A549 (cell line): ENCODE measurements around the gene RASD2. TPM values are rescaled to one million over a fixed set of nuclear protein-coding genes. Genes with fewer than 3 reads are reported as not detected.

Source experiments
- ATAC-seq, 2 experiments: fragments of 200-7000 bp in 1 of 2; fragments of >200 bp in 1 of 2; cut with Nextera tagmentation in 1 of 2; cut with Tn5 transposase in 1 of 2; 3 replicates each; pipeline versions ENCODE4 v1.8.0 to v1.9.1; 2018 to 2020; ENCODE audit warnings: mild to moderate bottlenecking in 1 of 2, moderate library complexity in 1 of 2
- CTCF ChIA-PET: fragments of 300-600 bp; sonication (Branson Sonifier 250); formaldehyde crosslinking; extraction: SDS; loops from one replicate; lab custom pipeline; 2021; ENCODE audit warnings: antibody characterized with exemption, inconsistent platforms; lab: Yijun Ruan, JAX
- POLR2A ChIA-PET: fragments of 350-600 bp; formaldehyde crosslinking; extraction: SDS; loops from one replicate; lab custom pipeline; 2021; ENCODE audit warnings: antibody characterized with exemption, inconsistent platforms; lab: Yijun Ruan, JAX
- DNase-seq, 2 experiments: peaks; one replicate each; pipeline versions ENCODE4 v3.0.0 to v3.0.0-alpha.2; 2011 to 2016; ENCODE audit warnings: low read depth in 1 of 2, low spot score in 1 of 2
- FAIRE-seq: peaks from 2 replicates; lab custom pipeline; 2011; peaks lifted over from hg19 to GRCh38; lab: Jason Lieb, UNC
- H3K27ac ChIP-seq, 2 experiments: fragments of >200 bp; sonication (Bioruptor Twin); formaldehyde crosslinking; 3 replicates each; pipeline ENCODE4 v1.5.1; 2016 to 2017
- H3K4me1 ChIP-seq: fragments of >200 bp; sonication (Bioruptor Twin); formaldehyde crosslinking; 3 replicates; pipeline ENCODE4 v1.6.1; 2016
- H3K4me2 ChIP-seq: fragments of >200 bp; sonication (Bioruptor Twin); formaldehyde crosslinking; 3 replicates; pipeline ENCODE4 v1.6.1; 2016
- H3K4me3 ChIP-seq: fragments of >200 bp; sonication (Bioruptor Twin); formaldehyde crosslinking; 3 replicates; pipeline ENCODE4 v1.5.1; 2016
- H3K9me3 ChIP-seq: fragments of >200 bp; sonication (Bioruptor Twin); formaldehyde crosslinking; 3 replicates; pipeline ENCODE4 v1.6.1; 2016
- CHD2 ChIP-seq: fragments of 150-350 bp; IDR thresholded peaks from 2 replicates; pipeline ENCODE4 v1.6.1; 2014; ENCODE audit warnings: low read length; ENCODE audit not compliant: partially characterized antibody
- E2F6 ChIP-seq: IDR thresholded peaks from 2 replicates; pipeline ENCODE4 v1.6.1; 2012; ENCODE audit warnings: low read depth, borderline replicate concordance
- FOXS1 ChIP-seq: fragments of 250-450 bp; sonication (Bioruptor Pico); IDR thresholded peaks from 2 replicates; pipeline ENCODE4 v1.5.0; 2020; ENCODE audit warnings: mild to moderate bottlenecking, moderate library complexity
- HOXA7 ChIP-seq: fragments of 250-450 bp; sonication (Bioruptor Pico); IDR thresholded peaks from 2 replicates; pipeline ENCODE4 v1.5.0; 2020; ENCODE audit warnings: mild to moderate bottlenecking, moderate library complexity
- HOXB5 ChIP-seq: fragments of 250-450 bp; sonication (Bioruptor Pico); IDR thresholded peaks from 2 replicates; pipeline ENCODE4 v1.5.0; 2020; ENCODE audit warnings: mild to moderate bottlenecking, moderate library complexity
- KDM5A ChIP-seq: fragments of 200-600 bp; sonication (generic); IDR thresholded peaks from 2 replicates; pipeline ENCODE4 v1.6.1; 2016; ENCODE audit warnings: antibody characterized with exemption, mild to moderate bottlenecking
- MAFK ChIP-seq: fragments of 450-650 bp; IDR thresholded peaks from 2 replicates; pipeline ENCODE4 v1.6.1; 2014; ENCODE audit not compliant: partially characterized antibody
- NR3C1 ChIP-seq: fragments of >200 bp; sonication (Bioruptor Twin); formaldehyde crosslinking; IDR thresholded peaks from 3 replicates; pipeline ENCODE4 v1.6.1; 2017
- PBX3 ChIP-seq: IDR thresholded peaks from 2 replicates; pipeline ENCODE4 v1.6.1; 2012
- PHF8 ChIP-seq: fragments of 200-600 bp; sonication (generic); IDR thresholded peaks from 2 replicates; pipeline ENCODE4 v1.6.1; 2016; ENCODE audit warnings: low read depth, mild to moderate bottlenecking, antibody characterized with exemption, moderate library complexity, borderline replicate concordance
- RAD21 ChIP-seq, 2 experiments: fragments of >200 bp in 1 of 2; sonication (Bioruptor Twin) in 1 of 2; formaldehyde crosslinking in 1 of 2; IDR thresholded peaks in 1 of 2; conservative IDR thresholded peaks in 1 of 2; 2 replicates in 1 of 2; 3 replicates in 1 of 2; pipeline ENCODE4 v1.6.1; 2012 to 2018; ENCODE audit warnings: inconsistent platforms in 1 of 2
- RCOR1 ChIP-seq: fragments of 150-350 bp; IDR thresholded peaks from 2 replicates; pipeline ENCODE4 v1.6.1; 2014; ENCODE audit warnings: antibody characterized with exemption, low read length, low read depth
- RFX5 ChIP-seq: fragments of 450-650 bp; IDR thresholded peaks from 2 replicates; pipeline ENCODE4 v1.7.1; 2014; ENCODE audit warnings: antibody characterized with exemption, mild to moderate bottlenecking, moderate library complexity
- RNF2 ChIP-seq: fragments of 200-600 bp; sonication (generic); IDR thresholded peaks from 2 replicates; pipeline ENCODE4 v1.6.1; 2016; ENCODE audit warnings: low read depth, mild to moderate bottlenecking, antibody characterized with exemption, moderate library complexity, borderline replicate concordance
- SMC3 ChIP-seq: fragments of >200 bp; sonication (Bioruptor Twin); formaldehyde crosslinking; IDR thresholded peaks from 3 replicates; pipeline ENCODE4 v1.6.1; 2018; ENCODE audit warnings: inconsistent platforms
- TFCP2L1 ChIP-seq: fragments of 250-450 bp; sonication (Bioruptor Pico); IDR thresholded peaks from 2 replicates; pipeline ENCODE4 v1.5.0; 2021; ENCODE audit warnings: mild to moderate bottlenecking
- ZNF302 ChIP-seq: fragments of 250-450 bp; sonication (Bioruptor Pico); IDR thresholded peaks from 2 replicates; pipeline ENCODE4 v1.9.0; 2021; ENCODE audit warnings: inconsistent platforms, mild to moderate bottlenecking, moderate library complexity
- ZSCAN20 ChIP-seq: fragments of 250-450 bp; sonication (Bioruptor Pico); IDR thresholded peaks from 2 replicates; pipeline ENCODE4 v1.8.0; 2022; ENCODE audit warnings: mild to moderate bottlenecking, moderate library complexity
- WGBS: methylation state at CpG from one replicate; pipeline ENCODE4 v1.1.6; 2017; ENCODE audit errors: missing lambda C conversion rate; 5-methylcytosine and 5-hydroxymethylcytosine counted together
- polyA plus RNA-seq, 4 experiments: library from polyadenylated mRNA; depleted of rRNA in 3 of 4; stranded (reverse); fragments of >200 nt; fragmentation: RNase III in 1 of 4; extraction: RNeasy Plus Mini Kit Qiagen cat#74134 plus additional on column Dnase treatment in 1 of 4; gene quantifications; 2 replicates in 3 of 4; 3 replicates in 1 of 4; pipeline ENCODE4 v1.2.3, GENCODE V29; 2011 to 2017
- TF ChIP-seq, protein P1 (sequence below): fragments of 200-600 bp; sonication (generic); IDR thresholded peaks from 2 replicates; pipeline ENCODE4 v1.6.1; 2016; ENCODE audit warnings: antibody characterized with exemption, mild to moderate bottlenecking, moderate library complexity
- TF ChIP-seq, protein P2 (sequence below): fragments of 150-350 bp; IDR thresholded peaks from 2 replicates; pipeline ENCODE4 v1.6.1; 2014; ENCODE audit warnings: low read depth, mild to moderate bottlenecking, low read length

The RASD2 gene
- polyA plus RNA-seq, 2 of the 4 experiments (the other 2 are of a cell fraction) = 0.61 to 1.2 TPM

DNA sequence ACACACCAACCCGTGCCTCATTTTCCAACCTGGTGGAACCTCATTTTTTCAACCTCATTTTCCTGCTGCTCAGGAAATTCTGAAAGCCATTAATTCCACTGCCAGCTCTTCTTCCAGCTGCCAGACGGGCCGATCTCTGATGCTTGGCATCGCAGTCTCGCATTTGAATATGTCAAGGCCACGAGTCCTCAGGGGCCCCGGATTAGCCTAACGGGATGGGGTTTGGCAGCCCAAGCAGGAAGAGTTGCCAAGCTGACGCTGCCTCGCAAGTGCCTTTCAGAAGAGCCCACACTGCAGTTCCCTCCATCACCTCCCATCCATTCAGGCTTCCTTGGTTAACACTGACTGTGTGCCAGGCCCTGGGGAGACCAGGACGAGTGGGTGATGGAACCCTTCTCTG, 8.7 kb downstream of the RASD2 start:
- ChIA-PET CTCF (interaction anchor here (2.3 to 2.6 kb wide), 2 partner anchors 8 to 33 kb away, joined by 6 to 7 read pairs; no protein-coding TSS in a partner anchor), POLR2A (no interaction called here)
- no peak for FAIRE-seq
- ATAC-seq = no peak
- no peak overlapping the region for H3K4me2 ChIP-seq
- no peak overlapping the region for H3K27ac ChIP-seq
- H3K4me3 ChIP-seq = no peak overlapping the region
- H3K9me3 ChIP-seq = no peaks in the 10 kb centered on the region
- 85% methylated on average over 11 of the region's 11 CpGs for WGBS
- DNase-seq = no peak
- TF ChIP-seq HOXA7 (CRISPR knock-in tag) (no peak), MAFK (no peak), E2F6 (no peak), RAD21 (conservative IDR thresholded peaks at IDR 0.05 in 1 of 2, IDR thresholded peaks at IDR 0.05 in 1 of 2) (no peak), KDM5A (no peak), ZSCAN20 (CRISPR knock-in tag) (no peak), RFX5 (no peak), TFCP2L1 (CRISPR knock-in tag) (no peak), CHD2 (no peak), NR3C1 (no peak), PHF8 (no peak), FOXS1 (CRISPR knock-in tag) (no peak)
- TF ChIP-seq, protein P1, sequence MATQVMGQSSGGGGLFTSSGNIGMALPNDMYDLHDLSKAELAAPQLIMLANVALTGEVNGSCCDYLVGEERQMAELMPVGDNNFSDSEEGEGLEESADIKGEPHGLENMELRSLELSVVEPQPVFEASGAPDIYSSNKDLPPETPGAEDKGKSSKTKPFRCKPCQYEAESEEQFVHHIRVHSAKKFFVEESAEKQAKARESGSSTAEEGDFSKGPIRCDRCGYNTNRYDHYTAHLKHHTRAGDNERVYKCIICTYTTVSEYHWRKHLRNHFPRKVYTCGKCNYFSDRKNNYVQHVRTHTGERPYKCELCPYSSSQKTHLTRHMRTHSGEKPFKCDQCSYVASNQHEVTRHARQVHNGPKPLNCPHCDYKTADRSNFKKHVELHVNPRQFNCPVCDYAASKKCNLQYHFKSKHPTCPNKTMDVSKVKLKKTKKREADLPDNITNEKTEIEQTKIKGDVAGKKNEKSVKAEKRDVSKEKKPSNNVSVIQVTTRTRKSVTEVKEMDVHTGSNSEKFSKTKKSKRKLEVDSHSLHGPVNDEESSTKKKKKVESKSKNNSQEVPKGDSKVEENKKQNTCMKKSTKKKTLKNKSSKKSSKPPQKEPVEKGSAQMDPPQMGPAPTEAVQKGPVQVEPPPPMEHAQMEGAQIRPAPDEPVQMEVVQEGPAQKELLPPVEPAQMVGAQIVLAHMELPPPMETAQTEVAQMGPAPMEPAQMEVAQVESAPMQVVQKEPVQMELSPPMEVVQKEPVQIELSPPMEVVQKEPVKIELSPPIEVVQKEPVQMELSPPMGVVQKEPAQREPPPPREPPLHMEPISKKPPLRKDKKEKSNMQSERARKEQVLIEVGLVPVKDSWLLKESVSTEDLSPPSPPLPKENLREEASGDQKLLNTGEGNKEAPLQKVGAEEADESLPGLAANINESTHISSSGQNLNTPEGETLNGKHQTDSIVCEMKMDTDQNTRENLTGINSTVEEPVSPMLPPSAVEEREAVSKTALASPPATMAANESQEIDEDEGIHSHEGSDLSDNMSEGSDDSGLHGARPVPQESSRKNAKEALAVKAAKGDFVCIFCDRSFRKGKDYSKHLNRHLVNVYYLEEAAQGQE = no peak
- no peaks in the 10 kb centered on the region for H3K4me1 ChIP-seq

GRCh38 chr22:35551549-35552177, 11.0 kb downstream of the RASD2 start:
- no peak overlapping the region for H3K27ac ChIP-seq
- no peaks in the 10 kb centered on the region for H3K9me3 ChIP-seq
- no peak for ATAC-seq
- ChIA-PET CTCF (interaction anchor here (1.2 to 2.6 kb wide), 2 partner anchors 10 to 30 kb away, joined by 3 to 6 read pairs; no protein-coding TSS in a partner anchor), POLR2A (no interaction called here)
- FAIRE-seq = no peak
- TF ChIP-seq RCOR1 = no peak
- TF ChIP-seq HOXB5 (CRISPR knock-in tag) = no peak
- no peak for TF ChIP-seq ZNF302 (CRISPR knock-in tag)
- no peak for TF ChIP-seq PHF8
- no peak for TF ChIP-seq SMC3
- no peak for TF ChIP-seq PBX3
- TF ChIP-seq NR3C1 = no peak
- no peak for TF ChIP-seq RNF2
- TF ChIP-seq, protein P2, sequence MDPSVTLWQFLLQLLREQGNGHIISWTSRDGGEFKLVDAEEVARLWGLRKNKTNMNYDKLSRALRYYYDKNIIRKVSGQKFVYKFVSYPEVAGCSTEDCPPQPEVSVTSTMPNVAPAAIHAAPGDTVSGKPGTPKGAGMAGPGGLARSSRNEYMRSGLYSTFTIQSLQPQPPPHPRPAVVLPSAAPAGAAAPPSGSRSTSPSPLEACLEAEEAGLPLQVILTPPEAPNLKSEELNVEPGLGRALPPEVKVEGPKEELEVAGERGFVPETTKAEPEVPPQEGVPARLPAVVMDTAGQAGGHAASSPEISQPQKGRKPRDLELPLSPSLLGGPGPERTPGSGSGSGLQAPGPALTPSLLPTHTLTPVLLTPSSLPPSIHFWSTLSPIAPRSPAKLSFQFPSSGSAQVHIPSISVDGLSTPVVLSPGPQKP = no peak
- no peak overlapping the region for H3K4me2 ChIP-seq
- H3K4me3 ChIP-seq = no peak overlapping the region
- DNase-seq = no peak
- no peaks in the 10 kb centered on the region for H3K4me1 ChIP-seq
- WGBS = 91% methylated on average over 42 of the region's 43 CpGs
